Stimulated activated CD4-positive, alpha-beta T cell treated with anti-CD3 and anti-CD28 coated beads, Interleukin-1b, Interleukin-23, amount 100 ng/mL, for 1 hour (primary cell): ENCODE results near the gene USP1.

Source experiments
- DNase-seq, 2 donors: peaks; one replicate each; pipeline ENCODE4 v3.0.0-alpha.2; 2020; ENCODE audit warnings: low read depth in 2 of 2

USP1 gene

DNA sequence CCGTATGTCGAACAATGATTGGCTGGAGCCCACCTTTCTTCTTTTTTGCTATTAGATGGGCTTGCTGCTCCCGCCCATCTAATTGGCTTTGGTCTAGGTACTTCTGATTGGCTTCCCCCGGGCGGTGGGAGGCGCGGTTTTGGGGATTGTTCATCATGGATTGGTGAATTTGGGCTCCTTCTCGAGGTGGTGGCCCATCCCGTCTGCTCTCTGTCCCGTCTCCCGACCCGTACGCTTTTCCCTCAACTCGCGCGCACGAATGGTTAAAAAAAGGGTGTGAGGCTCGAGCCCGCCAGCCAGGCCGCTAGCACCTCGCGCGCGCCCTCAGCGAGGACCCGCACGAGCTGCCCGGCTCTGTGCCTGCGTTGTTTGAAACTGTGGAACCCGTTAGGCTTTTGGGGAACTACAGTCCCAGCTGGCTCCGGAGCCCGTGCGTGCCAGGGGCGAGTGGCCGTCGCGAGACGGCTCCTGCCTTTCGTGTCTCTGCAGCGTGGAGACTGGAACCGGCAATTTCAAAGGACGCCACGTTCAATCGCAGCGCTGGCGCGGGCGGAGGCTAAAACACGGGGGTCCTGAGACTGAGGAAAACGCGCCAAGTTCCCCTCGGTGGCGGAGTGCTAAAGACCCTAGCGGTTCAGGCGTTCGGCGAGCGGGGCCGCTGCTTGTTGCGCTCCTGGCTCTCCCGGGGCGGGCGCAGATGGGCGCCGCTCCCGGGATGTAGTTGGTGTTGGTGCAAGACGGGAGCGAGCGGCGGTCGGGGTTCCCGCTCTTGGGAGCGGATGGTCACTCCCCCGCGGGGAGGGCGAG is at the start of gene USP1:
TSS of gene USP1 (plus strand) at position 584 of the 807 bp plus-strand sequence. CDS start 2,819 bp downstream, outside the sequence.
- peak; percentile 91 to 93 for DNase-seq

DNA sequence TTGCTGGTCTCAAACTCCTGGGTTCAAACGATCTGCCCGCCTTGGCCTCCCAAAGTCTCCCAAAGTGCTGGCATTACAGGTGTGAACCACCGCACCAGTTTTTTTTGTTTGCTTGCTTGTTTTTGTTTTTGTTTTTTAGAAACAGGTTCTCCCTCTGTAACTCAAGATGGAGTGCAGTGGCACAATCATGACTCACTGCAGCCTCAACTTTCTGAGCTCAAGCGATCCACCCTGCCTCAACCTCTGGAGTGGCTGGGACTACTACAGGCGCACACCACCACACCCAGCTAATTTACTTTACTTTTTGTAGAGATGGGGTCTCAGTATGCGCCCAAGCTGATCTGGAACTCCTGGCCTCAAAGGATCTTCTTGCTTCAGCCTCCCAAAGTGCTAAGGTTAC is 47.3 kb upstream of the USP1 start:
- no peak for DNase-seq

- no peak for DNase-seq
Measured at GRCh38 chr1:62390071-62390470, 46.8 kb upstream of the USP1 start.

GRCh38 chr1:62391369-62391971 is 45.4 kb upstream of the USP1 start:
- DNase-seq, result peak in 1 of 2 donors; percentile 2

DNA sequence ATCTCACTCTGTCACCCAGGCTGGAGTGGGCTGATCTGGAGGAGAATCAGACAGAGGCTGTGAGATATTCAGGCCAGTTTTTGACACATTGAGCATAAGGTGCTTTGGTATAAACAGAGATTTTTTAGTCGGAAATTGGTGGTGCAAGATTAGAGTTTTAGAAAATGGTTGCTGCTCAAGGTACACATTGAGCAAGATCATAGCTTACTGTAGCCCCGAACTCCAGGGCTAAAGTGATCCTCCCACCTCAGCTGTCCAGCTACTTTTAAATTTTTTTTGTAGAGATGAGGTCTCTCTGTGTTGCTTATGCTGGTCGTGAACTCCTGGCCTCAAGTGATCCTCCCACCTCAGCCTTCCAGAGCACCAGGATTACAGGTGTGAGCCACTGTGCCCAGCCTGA is 43.9 kb upstream of the USP1 start:
- no peak for DNase-seq

DNA sequence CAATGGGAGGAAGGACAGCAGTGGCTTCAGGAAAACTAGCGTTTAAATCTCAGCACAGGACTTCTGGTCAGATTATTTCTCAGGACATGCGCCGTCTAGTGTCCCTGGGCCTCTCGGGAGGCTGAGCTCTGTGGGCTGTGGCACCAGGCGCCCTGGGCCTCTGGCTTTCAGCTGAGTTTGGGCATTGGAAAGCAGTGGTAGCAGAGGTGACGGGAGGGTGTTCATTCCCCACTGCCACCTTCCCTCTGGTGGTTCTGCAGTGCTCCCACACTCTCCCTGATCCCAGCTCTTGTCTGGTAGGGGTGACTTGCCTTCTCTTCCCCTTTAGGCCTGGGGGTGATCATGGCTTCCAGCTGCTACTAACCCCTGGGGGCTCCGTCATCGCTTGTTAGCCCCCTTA is 42.2 kb upstream of the USP1 start:
- no peak for DNase-seq

DNA sequence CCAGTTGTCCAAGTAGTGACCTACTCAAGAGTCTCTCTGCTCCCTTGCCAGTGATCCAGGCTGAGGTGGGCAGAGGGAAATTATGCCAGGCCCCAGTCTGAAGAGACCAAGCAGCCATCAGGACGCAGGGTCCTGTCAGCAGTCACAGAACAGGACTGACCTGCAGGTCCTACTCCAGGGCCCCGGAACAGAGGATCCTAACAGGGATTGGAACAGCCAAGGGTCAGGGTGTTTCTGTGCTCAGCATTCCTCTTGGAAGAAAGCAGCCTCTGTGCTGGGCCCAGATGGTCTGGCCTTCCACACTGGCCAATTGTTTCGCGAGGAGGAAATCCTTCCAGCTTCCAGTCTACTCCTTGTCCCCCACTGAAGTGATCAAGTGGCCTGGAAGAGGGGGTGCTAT is 41.6 kb upstream of the USP1 start:
- DNase-seq, result no peak

DNA sequence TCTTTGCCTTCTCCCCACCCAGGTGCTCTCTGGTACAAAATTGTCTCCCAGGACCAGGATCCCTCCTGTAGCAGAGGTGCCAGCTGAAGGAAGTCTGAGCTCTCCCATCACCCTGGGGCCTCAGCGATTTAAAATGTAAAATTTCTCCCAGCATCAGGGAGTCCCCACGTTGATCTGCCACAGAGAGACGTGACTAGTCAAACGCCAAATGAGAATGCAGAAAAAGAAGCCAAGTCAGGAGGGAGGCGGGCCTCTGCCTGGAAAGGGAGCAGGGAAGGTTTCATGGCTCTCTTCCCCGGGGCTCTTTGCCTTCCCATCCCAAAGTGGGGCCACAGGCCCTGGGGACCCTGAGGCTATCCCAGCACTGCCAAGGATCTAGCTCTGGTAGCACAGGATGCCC is 40.0 kb upstream of the USP1 start:
- DNase-seq, result no peak

GRCh38 chr1:62397301-62397700 is 39.5 kb upstream of the USP1 start:
- no peak for DNase-seq

DNA sequence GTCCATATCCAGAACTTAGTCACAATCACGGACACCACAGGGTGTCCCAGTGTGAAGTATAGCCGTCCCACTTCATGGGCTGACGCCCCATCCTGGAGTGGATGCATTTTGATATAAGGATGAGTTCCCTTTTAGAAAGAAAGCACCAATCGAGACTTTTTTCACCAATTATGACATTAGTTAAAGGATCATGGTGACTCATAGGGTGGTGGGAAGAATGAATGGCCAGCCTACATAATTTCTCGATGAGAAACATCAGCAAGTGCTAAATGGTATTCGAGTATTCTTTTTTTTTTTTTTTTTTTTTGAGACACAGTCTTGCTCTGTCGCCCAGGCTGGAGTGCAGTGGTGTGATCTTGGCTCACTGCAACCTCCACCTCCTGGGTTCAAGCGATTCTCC is 38.5 kb upstream of the USP1 start:
- DNase-seq, result no peak

DNA sequence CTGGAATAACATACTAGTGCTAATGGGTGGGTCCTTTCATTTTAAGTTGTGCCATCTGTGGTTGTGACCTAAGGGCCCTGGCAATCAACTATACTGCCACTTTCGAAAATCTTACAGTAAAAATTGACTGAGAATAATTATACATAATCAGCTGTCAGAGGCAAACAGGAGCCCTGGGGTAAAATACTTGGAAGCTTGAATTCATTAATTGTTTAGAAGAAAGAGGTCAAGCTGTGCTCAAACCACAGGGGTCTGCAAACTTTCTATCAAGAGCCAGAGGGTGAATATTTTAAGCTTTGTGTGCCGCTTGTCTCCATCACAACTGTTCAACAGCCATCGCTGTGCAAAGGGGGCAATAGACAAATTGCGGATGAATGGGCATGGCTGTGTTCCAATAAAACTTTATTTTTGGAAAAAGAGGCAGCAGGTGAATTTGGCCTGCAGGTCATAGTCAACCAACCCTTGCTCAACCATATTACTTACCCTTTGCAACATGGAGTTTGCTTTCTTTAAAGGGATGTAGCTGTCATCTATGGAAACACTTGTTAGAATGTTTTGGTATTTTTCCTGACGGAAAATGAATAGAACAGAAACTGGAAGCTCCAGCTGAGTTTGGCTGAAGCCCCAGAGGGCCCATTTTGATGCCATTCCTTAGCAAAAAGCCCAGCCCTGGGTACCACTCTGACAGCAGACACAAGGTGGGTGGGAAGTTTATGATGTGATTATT is 35.7 kb upstream of the USP1 start:
- DNase-seq, result no peak

DNA sequence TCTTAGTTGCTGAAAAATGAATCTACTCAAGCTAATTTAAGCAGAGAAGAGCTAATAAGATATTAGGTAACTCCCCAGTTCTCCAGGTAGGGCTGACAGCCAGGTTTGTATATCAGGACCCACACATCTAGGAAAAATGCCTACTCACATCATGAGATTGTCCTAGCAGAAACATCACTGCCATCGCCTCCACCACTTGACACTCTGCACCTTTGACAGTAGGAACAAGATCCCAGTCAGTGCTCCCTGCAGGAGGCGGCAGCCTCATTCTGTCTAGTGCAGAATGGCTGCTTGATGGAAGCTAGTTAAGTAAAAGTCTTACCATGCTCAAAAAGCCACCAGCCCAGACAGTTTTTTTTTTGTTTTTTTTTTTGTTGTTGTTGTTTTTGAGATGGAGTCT is 31.6 kb upstream of the USP1 start:
- no peak for DNase-seq

DNA sequence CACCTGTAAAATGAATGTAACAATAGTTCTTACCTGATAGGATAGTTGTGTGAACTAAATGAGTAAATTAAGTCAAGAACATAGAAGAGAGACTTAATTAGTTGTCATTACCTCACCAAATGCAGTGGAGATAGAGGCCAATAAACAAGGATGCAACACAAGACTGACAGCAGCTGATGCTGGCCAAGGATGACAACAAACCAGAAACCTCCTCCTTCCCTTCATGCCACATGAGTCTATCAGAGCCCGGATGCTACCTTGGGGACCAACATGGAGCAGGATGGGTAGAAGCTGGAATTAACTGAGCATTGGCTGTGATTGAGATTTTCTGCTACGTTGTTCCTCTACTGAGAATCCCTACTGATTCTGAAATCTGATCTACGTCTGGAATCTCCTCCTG is 30.3 kb upstream of the USP1 start:
- DNase-seq, result no peak

DNA sequence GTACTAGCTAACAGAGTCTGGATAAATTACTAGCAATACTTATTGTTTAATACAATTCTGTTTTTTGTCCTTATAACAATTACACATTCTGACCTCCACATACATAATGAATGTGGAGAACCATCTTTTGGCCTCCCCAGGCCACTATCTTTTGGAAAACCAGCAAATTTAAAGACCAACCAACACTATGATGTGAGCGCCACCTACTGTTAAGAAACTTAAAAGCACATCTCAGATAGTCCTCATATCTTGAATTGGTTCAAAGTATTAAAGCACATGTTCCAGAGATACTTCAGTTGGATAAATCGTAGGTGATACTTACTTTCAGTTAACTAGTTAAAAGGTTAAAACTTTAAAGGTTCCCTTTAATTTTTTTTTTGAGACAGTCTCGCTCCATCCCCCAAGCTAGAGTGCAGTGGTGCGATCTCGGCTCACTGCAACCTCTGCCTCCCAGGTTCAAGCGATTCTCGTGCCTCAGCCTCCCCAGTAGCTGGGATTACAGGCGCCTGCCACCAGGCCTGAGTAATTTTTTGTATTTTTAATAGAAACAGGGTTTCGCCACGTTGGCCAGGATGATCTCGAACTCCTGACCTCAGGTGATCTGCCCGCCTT is 29.3 kb upstream of the USP1 start:
- DNase-seq, result no peak

GRCh38 chr1:62415687-62416086 is 21.2 kb upstream of the USP1 start:
- no peak for DNase-seq

GRCh38 chr1:62417351-62417999 is 19.4 kb upstream of the USP1 start:
- no peak for DNase-seq

DNA sequence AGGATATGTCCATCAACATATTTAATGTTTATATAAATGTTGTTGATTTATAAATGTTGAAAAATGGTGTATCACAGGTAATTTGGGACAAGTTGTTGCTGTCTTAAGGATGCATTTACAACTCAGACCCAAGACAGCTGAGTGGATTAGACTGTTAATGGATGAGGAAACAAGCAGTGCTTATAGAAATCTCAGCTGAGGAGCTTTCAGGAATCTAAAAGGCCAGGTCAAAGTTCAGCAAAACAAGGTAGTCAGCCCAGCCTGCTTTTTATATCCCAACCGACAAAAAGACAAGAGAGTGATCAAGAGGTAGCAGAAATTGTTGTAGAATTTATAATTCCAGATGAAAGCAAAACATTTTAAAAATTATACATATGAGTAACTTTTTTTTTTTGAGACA is 16.6 kb upstream of the USP1 start:
- DNase-seq, result no peak

DNA sequence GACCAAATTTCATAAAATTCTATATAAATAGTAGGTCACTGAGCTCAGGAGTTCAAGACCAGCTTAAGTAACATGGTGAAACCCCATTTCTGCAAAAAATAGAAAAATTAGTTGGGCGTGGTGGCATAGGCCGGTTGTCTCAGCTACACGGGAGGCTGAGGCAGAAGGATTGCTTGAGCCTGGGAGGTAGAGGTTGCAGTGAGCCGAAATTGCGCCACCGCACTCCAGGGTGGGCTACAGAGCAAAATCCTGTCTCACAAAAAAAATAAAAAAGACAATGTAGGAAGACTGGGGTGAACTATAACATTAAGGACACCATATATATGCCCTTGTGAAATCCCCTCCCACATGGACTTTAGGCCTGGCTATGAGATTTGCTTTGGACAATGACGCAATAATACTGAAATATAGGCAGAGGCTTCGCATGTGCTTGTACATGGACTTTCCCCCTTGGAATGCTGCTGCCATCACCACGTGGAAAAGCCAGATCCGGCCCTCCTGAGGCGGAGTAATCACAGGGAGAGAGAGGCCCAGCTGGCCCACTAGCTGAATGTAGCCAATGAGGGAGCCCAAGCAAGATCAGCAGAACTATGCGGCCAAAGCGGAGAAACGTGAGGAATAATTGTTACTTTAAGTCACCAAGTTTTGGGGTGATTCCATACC is 13.1 kb upstream of the USP1 start:
- no peak for DNase-seq

DNA sequence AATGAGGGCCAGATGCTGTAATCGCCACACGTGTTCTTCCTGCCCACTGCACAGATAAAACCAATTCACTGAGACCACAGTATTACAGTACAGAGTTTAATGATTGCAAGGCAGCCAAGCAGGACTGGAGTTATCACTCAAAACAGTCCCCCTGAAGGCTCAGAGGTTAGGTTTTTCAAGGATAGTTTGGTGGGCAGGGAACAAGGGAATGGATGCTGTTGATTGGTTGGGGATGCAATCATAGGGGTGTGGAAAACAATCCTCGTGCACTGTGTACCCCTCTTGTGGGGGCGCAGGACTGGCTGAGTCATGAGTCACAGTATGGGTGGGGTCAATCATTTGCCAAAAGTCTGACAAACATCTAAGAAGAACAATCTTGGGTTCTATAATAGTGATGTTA is 12.4 kb upstream of the USP1 start:
- no peak for DNase-seq

DNA sequence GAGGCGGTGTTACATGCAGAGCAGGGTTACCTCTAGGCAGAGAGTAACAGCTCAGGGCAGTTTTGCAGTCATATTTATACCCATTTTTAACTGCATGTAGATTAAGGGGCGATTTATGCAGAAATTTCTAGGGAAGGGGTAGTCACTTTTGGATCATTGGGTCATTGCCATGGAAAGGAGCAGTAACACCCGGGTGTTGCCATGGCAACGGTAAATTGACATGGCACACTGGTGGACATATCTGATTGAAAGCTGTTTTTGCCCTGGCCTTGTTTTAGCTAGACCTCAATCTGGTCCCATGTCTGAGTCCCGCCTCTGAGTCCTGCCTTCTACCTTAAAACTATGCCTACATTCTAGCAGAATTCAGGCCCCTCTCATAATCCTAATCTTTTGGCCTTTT is 11.8 kb upstream of the USP1 start:
- DNase-seq, result no peak

DNA sequence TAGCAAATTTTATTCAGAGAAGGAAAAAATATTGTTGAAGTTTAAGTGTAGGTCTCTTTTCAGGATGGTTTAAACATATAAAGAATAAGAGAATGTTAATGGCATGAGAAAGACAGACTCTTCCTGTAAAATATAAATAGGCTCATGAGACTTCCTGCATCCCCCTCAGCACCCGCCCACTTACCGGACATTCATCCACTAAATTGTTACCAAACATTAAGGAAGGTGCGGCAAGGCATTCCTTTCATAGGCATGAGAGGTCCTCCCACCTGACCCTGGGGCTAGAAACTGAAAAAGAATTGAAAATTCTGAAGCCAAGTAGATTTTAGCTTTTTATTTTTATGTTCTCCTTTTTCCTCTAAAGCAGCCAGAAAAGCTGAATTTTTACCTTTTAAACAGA is 10.6 kb upstream of the USP1 start:
- DNase-seq, result no peak
